HL-60 (cell line): Measurements from ENCODE around the gene GRAMD4.

Source experiments
- DNase-seq, 2 experiments: peaks; one replicate each; pipeline ENCODE4 v3.0.0-alpha.2; 2010 to 2020; ENCODE audit warnings: low read depth in 1 of 2, low spot score in 1 of 2
- H3K27ac ChIP-seq: fragments of 250-450 bp; sonication (Bioruptor Pico); replicated peaks from 2 replicates; pipeline ENCODE4 v1.5.1; 2020; ENCODE audit warnings: mild to moderate bottlenecking, moderate library complexity
- H3K27me3 ChIP-seq: fragments of 250-450 bp; sonication (Bioruptor Pico); 2 replicates; pipeline ENCODE4 v1.5.1; 2021; ENCODE audit warnings: mild to moderate bottlenecking, moderate library complexity; ENCODE audit not compliant: insufficient read depth, poor library complexity, severe bottlenecking
- H3K4me3 ChIP-seq: replicated peaks from 2 replicates; pipeline ENCODE4 v1.5.1; 2011; ENCODE audit warnings: mild to moderate bottlenecking, control low read depth, low read length; ENCODE audit not compliant: insufficient read depth
- CTCF ChIP-seq: IDR thresholded peaks from one replicate; pipeline ENCODE4 v1.5.1; 2011; ENCODE audit warnings: low read length, control low read depth, inconsistent platforms; ENCODE audit not compliant: insufficient read depth
- GABPA ChIP-seq: IDR thresholded peaks from 2 replicates; pipeline ENCODE4 v1.6.1; 2012; ENCODE audit warnings: low read depth
- POLR2AphosphoS5 ChIP-seq: IDR thresholded peaks from 2 replicates; pipeline ENCODE4 v1.6.1; 2012; ENCODE audit warnings: low read depth
- REST ChIP-seq: IDR thresholded peaks from 2 replicates; pipeline ENCODE4 v1.6.1; 2012; ENCODE audit warnings: low read depth; ENCODE audit not compliant: insufficient replicate concordance
- SPI1 ChIP-seq: IDR thresholded peaks from 2 replicates; pipeline ENCODE4 v1.6.1; 2012; ENCODE audit warnings: low read depth, mild to moderate bottlenecking, borderline replicate concordance

GRAMD4 gene

GRCh38 chr22:46665751-46666280 lies 45.6 kb downstream of the GRAMD4 start:
- Histone ChIP-seq H3K4me3 (no peak overlapping the region), H3K27me3 (no peaks in the 10 kb centered on the region), H3K27ac (no peak overlapping the region)
- DNase-seq, result no peak
- TF ChIP-seq REST, result no peak
- no peak for TF ChIP-seq GABPA
- TF ChIP-seq POLR2AphosphoS5, result no peak
- no peak for TF ChIP-seq CTCF

- Histone ChIP-seq H3K27ac (no peak overlapping the region), H3K27me3 (no peaks in the 10 kb centered on the region), H3K4me3 (no peak overlapping the region)
- DNase-seq, result no peak
- TF ChIP-seq POLR2AphosphoS5 (no peak), SPI1 (no peak), GABPA (no peak), CTCF (no peak), REST (no peak)
These were observed 46.5 kb downstream of the GRAMD4 start for GRCh38 chr22:46666577-46667244.

GRCh38 chr22:46667245-46667623 lies 47.0 kb downstream of the GRAMD4 start:
- TF ChIP-seq SPI1 (no peak), POLR2AphosphoS5 (no peak), REST (no peak), GABPA (no peak), CTCF (no peak)
- Histone ChIP-seq H3K27ac (no peak overlapping the region), H3K4me3 (no peak overlapping the region), H3K27me3 (no peaks in the 10 kb centered on the region)
- no peak for DNase-seq
